Glomerular visceral epithelial cell (primary cell): ENCODE results near the gene ANKMY1.

Source experiments
- DNase-seq: peaks from one replicate; pipeline ENCODE4 v3.0.0-alpha.2; 2016; ENCODE audit errors: extremely low spot score

Gene ANKMY1

DNA sequence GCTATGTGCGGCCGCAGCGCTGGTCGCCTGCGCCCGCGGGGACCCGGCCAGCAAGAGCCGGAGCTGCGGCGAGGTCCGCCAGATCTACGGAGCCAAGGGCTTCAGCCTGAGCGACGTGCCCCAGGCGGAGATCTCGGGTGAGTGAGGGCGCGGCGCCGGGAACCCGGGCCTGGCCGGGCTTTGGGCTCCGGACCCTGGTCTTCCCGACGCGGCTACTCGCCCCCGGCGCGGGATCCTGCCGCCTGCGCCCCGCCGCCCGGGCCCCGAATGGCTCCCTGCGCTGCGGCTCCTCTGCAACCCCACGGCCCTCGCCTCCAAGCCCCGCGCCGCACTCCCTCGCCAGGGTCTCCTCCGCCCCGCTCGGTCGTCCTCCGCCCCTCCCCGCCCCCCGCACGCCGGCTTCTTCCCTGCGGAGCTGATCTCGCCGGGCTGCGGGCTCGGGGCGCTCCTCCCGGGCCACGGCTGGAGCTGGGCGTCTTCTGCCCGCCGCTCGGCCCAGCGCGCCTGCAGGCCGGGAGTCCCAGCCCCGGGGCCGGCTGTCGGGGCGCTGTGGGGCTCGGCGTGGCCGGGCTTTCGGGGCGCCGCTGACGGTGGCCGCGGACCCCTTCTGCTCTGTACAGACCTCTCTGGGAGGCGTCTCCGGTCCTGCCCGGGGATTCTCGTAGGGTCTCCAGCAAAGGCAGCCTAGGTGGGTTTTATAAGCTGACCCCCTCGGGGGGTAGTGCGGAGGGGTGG is 121.7 kb downstream of the ANKMY1 start:
- no peak for DNase-seq

DNA sequence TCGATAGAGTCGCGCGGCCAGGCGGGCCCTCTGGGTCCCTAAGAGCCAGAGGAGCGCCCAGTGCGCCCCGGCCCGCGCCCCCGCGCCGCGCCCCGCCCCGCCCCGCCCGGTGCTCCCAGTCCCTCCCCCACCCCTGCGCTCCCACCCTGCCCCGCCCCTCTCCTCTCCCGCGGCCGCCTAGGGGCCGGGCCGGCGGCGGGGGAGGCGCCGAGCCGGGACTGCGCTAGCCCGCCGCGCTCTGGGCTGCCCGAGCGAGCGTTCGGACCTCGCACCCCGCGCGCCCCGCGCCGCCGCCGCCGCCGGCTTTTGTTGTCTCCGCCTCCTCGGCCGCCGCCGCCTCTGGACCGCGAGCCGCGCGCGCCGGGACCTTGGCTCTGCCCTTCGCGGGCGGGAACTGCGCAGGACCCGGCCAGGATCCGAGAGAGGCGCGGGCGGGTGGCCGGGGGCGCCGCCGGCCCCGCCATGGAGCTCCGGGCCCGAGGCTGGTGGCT is 122.3 kb downstream of the ANKMY1 start, which contains the start of gene GPC1:
Gene GPC1 (plus strand): TSS at position 207 of the 491 bp plus-strand sequence. CDS start 256 bp downstream, at position 463.
- DNase-seq, result peak; percentile 91

DNA sequence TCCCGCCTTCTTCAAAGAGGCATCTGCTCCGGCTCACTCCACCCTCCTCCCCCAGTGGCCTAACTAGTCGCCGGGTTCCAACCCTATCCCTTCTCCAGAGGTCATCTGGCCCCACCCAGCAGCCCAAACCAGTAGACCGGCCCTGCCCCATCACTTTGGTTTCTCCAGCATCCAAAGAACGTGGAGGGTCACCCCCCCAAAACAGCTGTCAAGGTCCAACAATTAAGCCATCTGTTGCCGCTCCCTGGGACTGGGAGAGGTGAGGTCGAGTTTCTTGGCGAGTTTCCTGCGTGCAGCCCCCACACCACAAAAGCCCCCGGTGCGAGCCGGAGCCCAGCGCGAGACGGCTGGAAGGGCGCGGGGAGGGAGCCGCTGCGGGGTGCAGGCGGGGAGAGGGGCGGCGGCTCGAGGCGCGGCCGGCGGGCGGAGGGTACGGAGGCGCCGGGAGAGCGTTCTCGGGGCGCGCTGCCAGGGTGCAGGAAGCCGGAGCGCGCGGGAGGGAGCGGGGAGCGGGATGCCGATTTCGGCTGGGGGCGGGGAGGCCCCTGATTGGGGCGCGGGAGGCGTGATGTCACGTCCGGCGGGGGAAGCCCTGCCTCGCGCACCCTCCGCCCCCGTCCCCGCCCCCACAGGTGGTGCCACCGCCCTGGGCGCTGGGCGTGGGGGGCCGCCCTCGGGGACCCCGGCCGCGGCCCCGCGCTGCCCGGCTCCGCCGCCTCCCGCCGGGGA is 122.9 kb downstream of the ANKMY1 start:
- DNase-seq, result peak; percentile 92

DNA sequence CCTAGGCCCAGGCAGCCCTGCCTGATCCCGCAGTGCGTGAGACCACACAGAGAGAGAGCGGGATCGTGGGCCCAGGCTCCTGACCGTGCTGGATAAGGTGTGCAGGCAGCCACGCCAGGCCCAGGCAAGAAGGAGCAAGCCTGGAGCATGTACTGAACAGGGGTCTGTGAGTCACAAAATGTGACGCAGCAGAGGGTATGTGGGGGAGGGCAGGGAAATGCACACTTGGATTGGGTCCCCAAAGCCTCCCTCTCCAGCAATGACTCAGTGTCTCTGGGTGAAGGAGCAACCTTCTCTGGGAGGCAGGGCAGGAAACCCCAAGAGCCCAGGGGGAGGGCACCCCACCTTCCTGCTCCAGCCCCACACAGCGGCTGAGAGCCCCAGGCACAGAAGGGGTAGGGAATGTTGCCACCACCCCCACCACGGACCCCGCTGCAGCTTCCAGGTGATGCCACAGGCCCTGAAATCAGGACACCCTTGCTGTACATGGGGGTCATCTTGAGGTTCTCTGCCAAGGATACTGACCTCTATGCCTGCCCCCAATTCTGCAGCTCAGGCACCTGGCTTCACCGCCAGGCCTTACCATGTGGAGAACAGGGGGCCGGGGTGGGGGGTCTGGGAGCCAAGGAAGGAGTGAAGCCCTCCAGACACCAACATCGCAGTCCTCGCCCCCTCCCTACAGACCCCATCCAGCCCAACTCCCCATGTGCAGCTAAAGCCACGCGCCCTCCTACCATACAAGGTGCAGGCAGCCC is 123.6 kb downstream of the ANKMY1 start:
- DNase-seq, result peak; percentile 90

DNA sequence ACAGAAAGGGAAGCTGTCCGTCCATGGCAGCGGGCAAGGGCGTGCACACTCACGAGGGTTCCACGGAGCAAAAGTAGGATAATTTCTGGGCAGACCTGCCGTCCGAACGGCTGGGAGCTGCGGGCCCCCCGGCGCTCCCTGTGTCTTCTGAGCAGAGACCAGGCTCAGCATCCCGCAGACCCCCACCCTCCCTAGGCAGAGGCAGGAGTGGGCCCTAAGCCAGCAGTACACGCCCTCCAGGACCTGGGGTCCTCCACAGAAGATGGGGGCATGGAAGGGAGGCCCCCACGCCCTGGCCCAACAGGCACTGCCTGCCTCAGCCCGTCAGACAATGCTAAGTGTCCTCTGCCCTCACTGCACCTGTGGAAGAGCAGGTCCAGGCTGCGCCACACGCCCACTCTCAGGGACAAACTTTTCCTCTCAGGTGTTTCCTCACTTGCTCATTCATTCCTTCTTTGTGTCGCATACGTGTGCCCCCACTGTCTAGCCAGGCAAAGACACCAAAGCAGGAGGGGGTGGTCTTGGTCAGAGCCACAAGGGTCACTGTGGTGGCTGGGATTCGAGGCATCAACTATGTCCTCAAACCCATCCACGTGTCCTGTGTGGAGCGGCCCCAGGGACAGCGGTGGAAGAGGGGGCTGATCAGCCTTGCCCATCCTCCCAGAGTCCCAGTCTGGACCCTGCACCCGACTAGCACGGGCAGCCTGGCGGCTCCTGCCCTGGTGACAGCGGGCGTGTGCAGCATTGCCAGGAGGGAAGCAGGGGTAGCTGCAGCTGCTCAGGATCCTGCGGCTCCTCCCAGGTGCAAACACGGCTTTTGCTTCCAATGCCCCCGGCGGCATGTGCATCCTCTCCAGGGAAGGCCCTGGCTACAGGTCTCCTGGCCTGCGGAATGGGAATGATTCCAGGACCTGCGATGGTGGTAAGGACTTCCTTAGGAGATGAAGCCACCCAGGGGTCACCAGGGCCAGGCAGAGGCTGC is 124.7 kb downstream of the ANKMY1 start:
- DNase-seq, result no peak

DNA sequence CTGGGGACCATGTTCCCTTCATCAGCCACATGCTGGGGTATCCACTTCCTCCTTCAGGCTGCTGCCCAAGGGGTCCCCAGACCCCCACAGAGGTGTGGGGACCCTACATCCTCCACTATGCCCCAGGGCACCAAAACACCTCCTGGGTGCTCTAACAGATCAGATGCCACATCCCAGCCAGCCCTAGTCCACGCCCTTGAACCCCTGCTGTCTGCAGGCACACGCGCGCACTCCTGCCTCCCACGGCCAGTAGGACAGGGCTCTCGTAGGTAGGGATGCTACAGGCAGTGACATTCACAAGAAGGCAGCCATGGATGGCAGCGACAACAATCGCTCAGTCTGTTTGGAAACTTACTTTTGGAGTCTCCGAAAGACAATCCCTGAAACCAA is 125.4 kb downstream of the ANKMY1 start:
- no peak for DNase-seq

DNA sequence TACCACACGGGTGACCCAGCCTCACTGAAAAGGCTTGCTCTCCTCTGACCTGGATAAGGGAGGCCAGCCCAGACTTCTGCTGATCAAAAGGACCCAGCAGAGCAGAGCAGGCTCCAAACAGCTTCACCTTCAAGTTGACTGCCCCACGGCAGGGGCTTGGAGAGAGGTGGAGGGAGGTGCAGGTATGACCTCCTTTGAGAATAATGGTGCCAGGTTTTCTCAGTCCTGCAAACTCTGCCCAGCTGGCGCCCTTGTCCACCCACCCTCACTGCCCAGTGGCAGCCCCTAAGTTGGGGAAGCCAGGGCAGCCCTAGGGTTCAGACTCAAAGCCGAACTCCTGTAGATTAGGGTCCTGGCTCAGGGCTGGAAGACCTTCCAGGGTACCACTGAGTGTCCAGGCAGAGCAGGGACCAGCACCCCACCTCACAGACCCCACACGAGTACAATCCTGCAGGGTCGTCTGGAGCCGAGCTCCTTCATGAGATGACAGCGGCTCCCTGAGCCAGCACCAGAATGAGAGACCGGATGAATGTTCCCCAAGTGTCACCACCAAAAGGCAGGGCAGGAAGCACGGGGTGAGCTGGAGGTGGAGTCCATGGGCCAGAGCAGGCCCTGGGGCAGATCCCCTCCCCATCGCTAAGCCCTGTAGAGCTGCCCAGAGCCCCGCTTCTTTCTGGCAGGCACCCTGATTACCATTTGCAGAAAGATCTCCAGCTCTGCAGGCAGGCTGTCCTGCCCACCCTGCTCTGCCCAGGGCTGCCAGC is 125.9 kb downstream of the ANKMY1 start:
- DNase-seq, result no peak

DNA sequence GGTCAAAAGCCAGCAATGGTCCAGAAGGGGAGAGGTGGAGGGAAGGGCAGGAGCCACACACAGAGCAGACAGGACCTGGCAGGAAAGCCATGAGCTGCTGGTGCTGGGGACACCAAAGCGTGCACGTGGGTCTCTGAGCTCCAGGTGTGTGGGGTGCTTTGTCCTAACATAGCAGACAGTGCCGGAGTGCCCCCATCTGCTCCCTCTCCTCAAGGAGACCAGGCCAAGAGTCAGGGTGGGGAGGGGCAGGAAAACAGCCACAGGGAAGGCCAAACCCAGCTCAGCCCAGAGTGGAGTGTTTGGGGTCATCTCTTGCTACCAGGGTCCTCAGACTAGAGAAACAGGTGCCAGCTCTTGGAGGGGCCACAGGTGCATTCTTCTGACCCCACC is 126.5 kb downstream of the ANKMY1 start:
- no peak for DNase-seq

DNA sequence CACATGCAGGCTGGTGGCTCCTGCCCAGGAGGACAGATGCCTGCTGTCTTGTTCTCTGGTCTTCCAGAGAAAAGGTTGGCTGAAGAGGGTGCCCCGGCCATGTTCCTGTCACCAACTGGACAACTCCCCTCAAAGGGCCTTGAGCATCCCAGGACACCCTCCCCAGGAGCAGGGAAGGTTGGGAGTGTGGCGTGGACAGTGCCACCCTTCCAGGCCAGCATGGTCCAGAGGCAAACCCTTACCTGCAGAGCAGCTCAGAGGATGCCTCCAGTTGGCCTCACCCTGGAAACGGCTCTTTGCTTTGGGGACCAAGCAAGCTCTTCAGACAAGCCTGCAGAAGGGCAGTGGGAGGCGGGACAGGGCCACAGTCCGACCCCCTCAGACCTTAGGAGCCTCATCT is 127.2 kb downstream of the ANKMY1 start:
- DNase-seq, result no peak

DNA sequence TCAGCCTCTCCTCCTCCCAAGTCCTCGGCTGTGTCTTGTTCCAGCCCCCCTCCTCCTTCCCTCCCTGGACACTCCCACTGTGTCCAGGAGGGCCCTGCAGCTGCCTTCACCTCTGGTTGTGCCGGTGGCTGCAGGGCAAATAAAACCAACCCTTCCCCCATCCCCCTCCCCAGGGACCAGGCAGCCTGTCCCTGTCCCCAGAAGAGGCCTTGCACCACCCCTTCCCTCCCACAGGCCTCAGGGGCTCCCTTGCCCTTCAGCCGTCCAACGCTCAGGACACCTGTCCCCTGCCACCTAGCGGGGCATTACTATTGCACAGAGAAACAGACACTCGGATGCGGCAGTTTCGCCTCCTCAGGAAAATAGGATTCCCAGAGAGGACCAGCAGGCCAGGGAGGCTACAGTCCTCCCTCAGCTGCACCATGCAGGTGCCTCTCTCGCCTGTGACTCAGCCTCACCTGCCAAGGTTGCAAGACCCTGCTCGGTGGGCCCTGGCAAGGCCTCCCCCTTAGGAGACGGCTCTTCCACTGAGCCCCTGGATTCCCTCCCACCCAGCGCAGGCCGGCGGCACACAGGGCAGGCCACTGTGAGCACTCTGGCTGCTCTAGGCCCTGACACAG is 127.8 kb downstream of the ANKMY1 start:
- DNase-seq, result no peak
